GM21390 (cell line): ENCODE results near the gene MED27.

Source experiments
- ATAC-seq: cut with Tn5 transposase; IDR thresholded peaks from one replicate; pipeline ENCODE4 v1.9.1; 2021; ENCODE audit not compliant: unreplicated experiment

Gene MED27

GRCh38 chr9:131863306-131863896 is 216.3 kb downstream of the MED27 start:
- ATAC-seq: no peak

- no peak for ATAC-seq
Observed at GRCh38 chr9:131862261-131862660, 217.4 kb downstream of the MED27 start.

GRCh38 chr9:131860430-131860829 is 219.2 kb downstream of the MED27 start:
- ATAC-seq: no peak

GRCh38 chr9:131858147-131858546 is 221.5 kb downstream of the MED27 start:
- ATAC-seq: no peak

- ATAC-seq: no peak
Observed at GRCh38 chr9:131856105-131856504, 223.6 kb downstream of the MED27 start.

GRCh38 chr9:131854896-131855613 is 224.6 kb downstream of the MED27 start:
- no peak for ATAC-seq

GRCh38 chr9:131854334-131854733 is 225.3 kb downstream of the MED27 start:
- no peak for ATAC-seq

GRCh38 chr9:131853434-131853833 is 226.2 kb downstream of the MED27 start:
- ATAC-seq: no peak

GRCh38 chr9:131851414-131851813 is 228.3 kb downstream of the MED27 start:
- ATAC-seq: no peak

- no peak for ATAC-seq
Observed at GRCh38 chr9:131849391-131849790, 230.3 kb downstream of the MED27 start.

- ATAC-seq: no peak
Observed at GRCh38 chr9:131848570-131849160, 231.0 kb downstream of the MED27 start.

GRCh38 chr9:131847665-131848354 is 231.9 kb downstream of the MED27 start:
- no peak for ATAC-seq

- no peak for ATAC-seq
Observed at GRCh38 chr9:131845305-131846298, 234.1 kb downstream of the MED27 start.

GRCh38 chr9:131844745-131845118 is 234.9 kb downstream of the MED27 start:
- ATAC-seq: no peak

- ATAC-seq: no peak
Observed at GRCh38 chr9:131843989-131844744, 235.5 kb downstream of the MED27 start.

GRCh38 chr9:131841765-131842318 is 237.8 kb downstream of the MED27 start:
- no peak for ATAC-seq

- ATAC-seq: no peak
Observed at GRCh38 chr9:131840751-131841702, 238.6 kb downstream of the MED27 start.

GRCh38 chr9:131840220-131840619 is 239.4 kb downstream of the MED27 start:
- ATAC-seq: no peak
